ENCODE results near the gene SPINK8. TPM values are rescaled to one million over a fixed set of nuclear protein-coding genes. Genes with fewer than 3 reads are reported as not detected.

SPINK8 gene
- total and polyA plus RNA-seq, 2 donors (not counting 3 experiments of a cell fraction or from before 2014, with no cell fraction given) = not detected

DNA sequence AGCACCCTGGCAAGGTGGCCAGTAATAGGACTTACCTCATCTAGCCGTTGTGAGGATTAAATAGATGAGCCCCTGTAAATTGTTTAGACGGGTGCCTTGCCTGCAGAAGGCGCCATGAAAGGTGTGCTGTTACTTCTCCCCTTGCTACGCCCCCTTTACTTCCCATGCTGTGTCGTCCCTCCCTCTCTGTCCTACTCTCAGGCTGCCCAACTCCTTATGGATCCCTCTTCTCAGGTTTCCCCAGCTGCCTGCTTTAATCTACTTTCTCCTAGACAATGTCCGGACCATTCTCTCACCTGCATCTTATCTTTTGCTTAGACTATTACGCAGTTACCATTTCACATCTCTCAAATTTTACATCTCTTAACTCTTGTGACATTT lies 36.9 kb upstream of the SPINK8 start:
- Histone ChIP-seq H3K4me2 (ENCODE audit: insufficient read depth, low read length) (no peak overlapping the region), H3K36me3 (ENCODE audit: control insufficient read depth in 2 of 2, extremely low read depth in 1 of 2, insufficient read depth in 2 of 2, low read length in 2 of 2) (no peaks in the 10 kb centered on the region), H3K27ac (ENCODE audit: insufficient read depth, low read depth, low read length) (no peak overlapping the region), H3K27me3 (ENCODE audit: control insufficient read depth in 2 of 2, insufficient read depth in 2 of 2, low read length in 2 of 2) (peaks cover 4 to 10% of the 10 kb centered on the region in 2 experiments), H3K9me3 (replicated peaks; ENCODE audit: control insufficient read depth, insufficient read depth, low read length) (no peaks in the 10 kb centered on the region), H3K4me3 (replicated peaks in 1 of 3; ENCODE audit: insufficient read depth in 1 of 3, low read depth in 1 of 3, low read length in 3 of 3) (no peak overlapping the region), H3K9ac (replicated peaks; ENCODE audit: extremely low read depth, insufficient read depth, low read length) (no peak overlapping the region), H4K20me1 (replicated peaks; ENCODE audit: control insufficient read depth, extremely low read depth, insufficient read depth, low read length) (no peaks in the 10 kb centered on the region), H2AFZ (ENCODE audit: low read depth, low read length) (no peak overlapping the region), H3K79me2 (ENCODE audit: control insufficient read depth, insufficient read depth, low read length) (no peaks in the 10 kb centered on the region), H3K9me1 (replicated peaks; ENCODE audit: control insufficient read depth, extremely low read depth, insufficient read depth, low read length) (no peaks in the 10 kb centered on the region), H3K4me1 (ENCODE audit: control insufficient read depth, extremely low read depth, insufficient read depth, low read length) (no peaks in the 10 kb centered on the region)
- ChIA-PET POLR2A (no interaction called here), CTCF (interaction anchor here (1.4 kb wide), 1 partner anchor 30 kb away, joined by 3 read pairs; no protein-coding TSS in a partner anchor)
- dilution Hi-C loops (cut with MboI; ENCODE audit: extremely low pct_ligation_motif_present, low sequenced_read_pairs) (no loop called here), intact Hi-C loops (cut with micrococcal nuclease) (no loop called here)
- FAIRE-seq = no peak
- no peak for TF ChIP-seq POLR2A (IDR thresholded peaks at IDR 0.05; ENCODE audit: low read depth, low read length)
- no peak for TF ChIP-seq EZH2 (IDR thresholded peaks at IDR 0.05; ENCODE audit: borderline replicate concordance, low read depth, low read length, severe bottlenecking)
- no peak for TF ChIP-seq FOS (IDR thresholded peaks at IDR 0.05; ENCODE audit: borderline replicate concordance, insufficient read depth, low read length)
- TF ChIP-seq, protein P1, sequence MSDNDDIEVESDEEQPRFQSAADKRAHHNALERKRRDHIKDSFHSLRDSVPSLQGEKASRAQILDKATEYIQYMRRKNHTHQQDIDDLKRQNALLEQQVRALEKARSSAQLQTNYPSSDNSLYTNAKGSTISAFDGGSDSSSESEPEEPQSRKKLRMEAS (IDR thresholded peaks at IDR 0.05; ENCODE audit: insufficient read depth, insufficient read length) = no peak
- TF ChIP-seq MYC (IDR thresholded peaks at IDR 0.05; ENCODE audit: low read depth, low read length) = no peak
- TF ChIP-seq POLR2AphosphoS5 (IDR thresholded peaks at IDR 0.05; ENCODE audit: insufficient read depth, low read depth, low read length) = no peak
- DNase-seq (ENCODE audit: low read depth, low spot score) = no peak
- BruUV-seq (replicated peaks) = no TSS peak

GRCh38 chr3:48369693-48370332 lies 36.4 kb upstream of the SPINK8 start:
- CTCF ChIA-PET = no interaction called here
- POLR2A ChIA-PET = no interaction called here
- Histone ChIP-seq H3K9me3 (replicated peaks; ENCODE audit: control insufficient read depth, insufficient read depth, low read length) (no peaks in the 10 kb centered on the region), H3K9me1 (replicated peaks; ENCODE audit: control insufficient read depth, extremely low read depth, insufficient read depth, low read length) (no peaks in the 10 kb centered on the region), H3K27me3 (ENCODE audit: control insufficient read depth in 2 of 2, insufficient read depth in 2 of 2, low read length in 2 of 2) (peaks cover 4 to 10% of the 10 kb centered on the region in 2 experiments), H4K20me1 (replicated peaks; ENCODE audit: control insufficient read depth, extremely low read depth, insufficient read depth, low read length) (no peaks in the 10 kb centered on the region), H3K4me2 (ENCODE audit: insufficient read depth, low read length) (no peak overlapping the region), H3K27ac (ENCODE audit: insufficient read depth, low read depth, low read length) (no peak overlapping the region), H3K36me3 (ENCODE audit: control insufficient read depth in 2 of 2, extremely low read depth in 1 of 2, insufficient read depth in 2 of 2, low read length in 2 of 2) (no peaks in the 10 kb centered on the region), H3K79me2 (ENCODE audit: control insufficient read depth, insufficient read depth, low read length) (no peaks in the 10 kb centered on the region), H3K4me1 (ENCODE audit: control insufficient read depth, extremely low read depth, insufficient read depth, low read length) (no peaks in the 10 kb centered on the region), H3K4me3 (replicated peaks in 1 of 3; ENCODE audit: insufficient read depth in 1 of 3, low read depth in 1 of 3, low read length in 3 of 3) (no peak overlapping the region), H2AFZ (ENCODE audit: low read depth, low read length) (no peak overlapping the region), H3K9ac (replicated peaks; ENCODE audit: extremely low read depth, insufficient read depth, low read length) (no peak overlapping the region)
- dilution Hi-C loops (cut with MboI; ENCODE audit: extremely low pct_ligation_motif_present, low sequenced_read_pairs) (no loop called here), intact Hi-C loops (cut with micrococcal nuclease) (no loop called here)
- no TSS peak for BruUV-seq (replicated peaks)
- TF ChIP-seq, protein P1 (IDR thresholded peaks at IDR 0.05; ENCODE audit: insufficient read depth, insufficient read length) = no peak
- no peak for TF ChIP-seq CTCF (IDR thresholded peaks at IDR 0.05; ENCODE audit: extremely low read depth in 1 of 2, insufficient read depth in 1 of 2, low read depth in 1 of 2, low read length in 2 of 2)
- no peak for TF ChIP-seq EZH2 (IDR thresholded peaks at IDR 0.05; ENCODE audit: borderline replicate concordance, low read depth, low read length, severe bottlenecking)
- TF ChIP-seq POLR2AphosphoS5 (IDR thresholded peaks at IDR 0.05; ENCODE audit: insufficient read depth, low read depth, low read length) = no peak
- TF ChIP-seq FOS (IDR thresholded peaks at IDR 0.05; ENCODE audit: borderline replicate concordance, insufficient read depth, low read length) = no peak
- no peak for TF ChIP-seq JUN (IDR thresholded peaks at IDR 0.05; ENCODE audit: borderline replicate concordance, insufficient read depth, insufficient read length, low read depth)
- TF ChIP-seq GATA2 (IDR thresholded peaks at IDR 0.05; ENCODE audit: insufficient read depth, insufficient read length, low read depth, low read length) = no peak
- no peak for TF ChIP-seq POLR2A (IDR thresholded peaks at IDR 0.05; ENCODE audit: low read depth, low read length)
- TF ChIP-seq MYC (IDR thresholded peaks at IDR 0.05; ENCODE audit: low read depth, low read length) = no peak
- DNase-seq (ENCODE audit: low read depth, low spot score) (no peak), FAIRE-seq (no peak)

Measured in endothelial cell of umbilical vein (primary cell).